Activated CD8-positive, alpha-beta memory T cell treated with anti-CD3 and anti-CD28 coated beads for 24 hours (primary cell): ENCODE measurements around the gene ZNF559.
"Not testable (repeated sequence)": the region's sequence is repeated elsewhere in the genome, so short reads cannot be mapped to it uniquely, and the experiment has no call there.

Source experiments
- DNase-seq: peaks from one replicate; pipeline ENCODE4 v3.0.0-alpha.2; 2020

ZNF559 gene

DNA sequence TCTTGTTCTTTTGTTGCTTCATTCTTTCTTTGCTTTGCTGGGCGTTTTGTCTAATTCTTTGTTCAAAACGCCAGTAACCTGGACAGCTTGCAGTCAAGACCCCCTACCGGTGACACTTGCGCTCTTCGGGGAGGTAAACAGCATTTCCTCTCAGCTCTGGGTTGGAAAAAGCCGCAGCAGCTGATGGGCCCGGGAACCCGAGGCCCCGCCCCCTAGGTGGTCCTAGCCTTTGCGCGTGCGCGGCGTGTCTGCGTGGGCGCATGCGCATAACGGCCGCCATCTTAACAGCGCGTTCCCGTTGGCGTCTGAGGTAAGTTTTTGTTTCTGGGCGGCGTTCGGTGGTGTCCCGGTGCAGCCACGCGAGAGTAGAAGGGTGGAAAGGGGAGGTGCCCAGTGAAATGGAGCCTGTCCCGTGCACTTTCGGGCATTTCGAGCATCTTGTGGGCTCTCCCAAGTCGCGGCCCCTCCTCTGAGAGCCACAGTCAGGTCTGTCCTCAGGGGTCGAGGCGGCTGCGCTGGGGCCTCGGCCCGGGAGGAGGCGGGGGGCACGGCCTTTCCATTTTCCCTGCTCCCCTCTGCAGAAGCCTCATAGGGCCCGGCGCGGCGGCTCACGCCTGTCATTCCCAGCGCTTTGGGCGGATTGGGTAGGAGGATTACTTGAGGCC, at the start of gene ZNF559:
Gene ZNF559, plus strand, starts transcription at position 261 of the 665 bp plus-strand sequence. CDS start 14,371 bp downstream, outside the sequence.
- peak; percentile 99 for DNase-seq

DNA sequence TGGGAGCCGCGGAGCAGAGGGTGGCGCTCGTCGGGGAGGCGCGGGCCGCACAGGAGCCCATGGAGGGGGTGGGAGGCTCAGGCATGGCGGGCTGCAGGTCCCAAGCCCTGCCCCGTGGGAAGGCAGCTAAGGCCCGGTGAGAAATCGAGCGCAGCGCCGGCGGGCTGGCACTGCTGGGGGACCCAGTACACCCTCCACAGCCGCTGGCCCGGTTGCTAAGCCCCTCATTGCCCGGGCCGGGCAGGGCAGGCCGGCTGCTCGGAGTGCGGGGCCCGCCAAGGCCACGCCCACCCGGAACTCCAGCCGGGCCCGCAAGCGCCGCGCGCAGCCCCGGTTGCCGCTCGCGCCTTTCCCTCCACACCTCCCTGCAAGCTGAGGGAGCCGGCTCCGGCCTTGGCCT, 40.5 kb upstream of the ZNF559 start:
- DNase-seq: peak; percentile 79

- DNase-seq: no peak
Measured at GRCh38 chr19:9289231-9289884, 34.6 kb upstream of the ZNF559 start.

DNA sequence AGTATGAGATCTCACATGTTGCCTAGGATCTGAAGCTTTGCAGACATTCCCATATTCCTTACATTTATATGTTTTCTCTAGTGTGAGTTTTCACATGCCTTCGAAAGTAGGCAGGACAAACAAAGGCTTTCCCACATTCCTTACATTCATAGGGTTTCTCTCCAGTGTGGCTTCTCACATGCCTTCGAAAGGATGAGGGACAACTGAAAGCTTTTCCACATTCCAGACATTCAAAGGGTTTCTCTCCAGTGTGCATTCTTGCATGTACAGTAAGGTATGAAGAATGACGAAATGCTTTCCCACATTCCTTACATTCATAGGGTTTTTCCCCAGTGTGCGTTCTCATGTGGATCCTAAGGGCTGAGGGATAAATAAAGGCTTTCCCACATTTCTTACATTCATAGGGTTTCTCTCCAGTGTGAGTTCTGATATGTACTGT, 28.5 kb upstream of the ZNF559 start:
- no peak for DNase-seq

- no peak for DNase-seq
Measured at GRCh38 chr19:9296336-9296735, 27.6 kb upstream of the ZNF559 start.

DNA sequence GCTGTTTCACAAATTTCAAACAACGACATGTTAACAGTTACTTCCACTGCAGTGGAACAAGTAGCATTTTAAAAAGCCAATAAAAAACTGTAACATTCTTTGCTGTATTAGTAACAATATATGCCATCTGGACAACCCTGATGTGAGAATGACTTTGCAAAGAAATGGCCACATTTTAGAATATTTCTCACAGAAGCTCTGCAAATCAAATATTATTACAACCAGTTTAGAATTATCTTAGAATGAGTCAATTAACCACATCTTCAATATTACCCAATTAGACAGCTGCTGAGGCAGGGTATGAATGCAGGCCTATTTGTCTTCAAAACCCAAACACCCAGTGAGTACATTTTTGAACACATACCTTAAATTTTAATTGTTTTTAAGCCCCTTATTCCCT, 17.5 kb upstream of the ZNF559 start:
- no peak for DNase-seq

GRCh38 chr19:9308091-9308770, 15.7 kb upstream of the ZNF559 start:
- DNase-seq: no peak

DNA sequence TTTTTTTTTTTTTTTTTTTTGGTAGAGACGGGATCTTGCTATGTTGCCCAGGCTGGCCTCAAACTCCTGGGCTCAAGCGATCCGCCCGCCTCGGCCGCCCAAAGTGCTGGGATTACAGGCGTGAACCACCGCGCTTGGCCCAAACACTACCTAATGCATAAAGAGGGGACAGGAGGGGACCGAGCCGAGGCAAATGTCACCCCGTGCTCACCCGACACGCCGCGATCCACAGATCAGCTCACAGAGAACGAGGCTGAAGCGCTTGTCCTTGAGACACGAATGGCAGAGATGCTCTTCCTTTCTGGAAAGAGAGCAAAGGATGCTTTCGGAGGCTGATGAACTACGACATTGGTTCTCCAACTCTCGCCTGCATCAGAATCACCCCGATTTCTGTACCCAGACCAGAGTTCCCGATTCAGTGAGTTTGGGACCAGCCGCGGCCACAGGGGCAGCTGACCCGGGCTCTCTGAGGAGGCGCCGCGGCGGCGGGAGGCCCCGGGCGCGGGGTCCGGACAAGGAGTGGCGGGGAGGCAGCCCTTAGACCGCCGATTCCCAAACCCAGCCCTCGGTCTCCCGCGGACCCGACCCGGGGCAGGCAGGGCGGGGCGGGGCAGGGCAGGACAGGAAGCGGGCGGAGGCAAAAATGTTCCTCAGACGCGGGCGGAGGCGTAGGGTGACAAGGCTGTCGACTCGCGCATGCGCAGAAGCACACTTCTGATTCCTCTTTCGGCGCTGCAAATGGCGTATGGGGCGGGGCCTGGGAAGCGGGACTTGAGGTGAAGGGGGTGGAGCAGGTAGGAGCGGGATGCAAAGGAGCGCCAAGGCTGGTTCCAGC, 14.6 kb upstream of the ZNF559 start, which contains the start of gene ZNF699:
Gene ZNF699, minus strand, starts transcription at position 700 of the 835 bp plus-strand sequence. CDS start 4,719 bp downstream, outside the sequence.
- peak; percentile 99 for DNase-seq

DNA sequence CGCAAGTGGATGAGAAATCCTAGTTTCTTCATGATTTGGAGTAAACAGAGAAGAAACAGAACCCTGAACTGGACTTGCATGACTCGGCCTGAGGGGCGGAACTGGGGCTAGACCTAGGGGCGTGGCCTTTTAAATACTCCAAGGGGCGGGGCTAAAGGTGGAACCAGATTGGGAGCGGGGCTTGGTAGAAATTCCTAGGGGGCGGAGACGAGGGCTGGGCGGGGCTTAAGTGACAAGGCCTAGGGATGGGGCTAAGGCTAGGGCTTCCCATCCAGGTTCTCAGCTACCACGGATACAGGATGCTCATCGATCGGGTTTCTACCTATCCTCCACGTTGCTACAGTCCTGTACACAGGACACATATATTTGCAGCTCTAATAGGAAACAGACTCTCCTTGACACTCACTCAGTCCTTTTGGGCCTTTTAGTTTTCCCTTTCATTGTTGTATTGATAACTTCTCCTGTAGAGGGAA, 14.0 kb upstream of the ZNF559 start:
- no peak for DNase-seq

- no peak for DNase-seq
Measured at GRCh38 chr19:9313756-9314155, 10.2 kb upstream of the ZNF559 start.

GRCh38 chr19:9321338-9321737, 2.6 kb upstream of the ZNF559 start:
- DNase-seq: no peak

DNA sequence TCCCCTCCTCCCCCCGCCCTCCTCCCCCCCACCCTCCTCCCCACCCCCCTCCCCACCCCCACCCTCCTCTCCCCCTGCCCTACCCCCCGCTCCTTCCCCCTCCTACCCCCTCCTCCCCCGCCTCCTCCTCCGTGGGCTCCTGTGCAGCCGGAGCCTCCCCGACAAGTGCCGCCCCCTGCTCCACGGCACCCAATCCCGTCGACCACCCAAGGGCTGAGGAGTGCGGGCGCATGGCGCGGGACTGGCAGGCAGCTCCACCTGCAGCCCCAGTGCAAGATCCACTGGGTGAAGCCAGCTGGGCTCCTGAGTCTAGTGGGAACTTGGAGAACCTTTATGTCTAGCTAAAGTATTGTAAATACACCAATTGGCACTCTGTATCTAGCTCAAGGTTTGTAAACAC, 2.2 kb upstream of the ZNF559 start:
- DNase-seq: not testable (repeated sequence)

- not testable (repeated sequence) for DNase-seq
Measured at GRCh38 chr19:9322201-9322600, 1.8 kb upstream of the ZNF559 start.

GRCh38 chr19:9323557-9323918, 441 bp upstream of the ZNF559 start:
- DNase-seq: no peak

DNA sequence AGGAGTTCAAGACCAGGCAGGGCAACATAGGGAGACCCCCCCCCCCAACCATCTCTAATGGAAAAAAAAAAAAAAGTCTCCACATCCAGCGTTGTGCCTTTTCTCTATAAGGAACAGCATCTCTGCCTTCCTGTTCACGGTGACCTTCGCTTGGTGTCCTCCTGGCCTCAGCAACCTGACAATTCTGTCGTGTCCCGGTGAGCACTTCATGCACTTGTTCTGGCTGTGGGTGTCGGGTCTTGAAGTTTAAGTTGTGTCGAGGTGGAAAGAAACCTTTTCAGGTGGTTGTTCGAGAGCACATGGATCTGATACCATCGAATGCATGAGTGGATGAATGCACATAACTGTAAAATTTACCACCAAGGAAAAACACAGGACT, 594 bp downstream of the ZNF559 start:
- peak; percentile 61 for DNase-seq

DNA sequence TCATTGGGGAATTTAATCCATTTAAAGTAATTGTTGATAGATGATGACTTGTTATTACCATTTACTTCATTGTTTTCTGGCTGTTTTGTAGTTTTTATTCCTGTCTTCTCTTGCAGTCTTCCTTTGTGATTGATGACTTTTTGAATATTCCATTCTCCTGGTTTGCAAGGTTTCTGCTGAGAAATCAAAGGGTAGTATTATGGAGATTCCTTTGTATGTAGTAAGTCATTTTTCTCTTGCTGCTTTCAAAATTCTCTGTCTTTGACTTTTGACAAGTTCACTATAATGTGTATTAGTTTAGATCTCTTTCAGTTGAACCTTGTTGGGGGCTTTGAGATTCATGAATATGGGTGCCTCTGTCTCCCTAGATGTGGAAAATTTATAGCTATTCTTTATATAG, 6.0 kb downstream of the ZNF559 start:
- no peak for DNase-seq

DNA sequence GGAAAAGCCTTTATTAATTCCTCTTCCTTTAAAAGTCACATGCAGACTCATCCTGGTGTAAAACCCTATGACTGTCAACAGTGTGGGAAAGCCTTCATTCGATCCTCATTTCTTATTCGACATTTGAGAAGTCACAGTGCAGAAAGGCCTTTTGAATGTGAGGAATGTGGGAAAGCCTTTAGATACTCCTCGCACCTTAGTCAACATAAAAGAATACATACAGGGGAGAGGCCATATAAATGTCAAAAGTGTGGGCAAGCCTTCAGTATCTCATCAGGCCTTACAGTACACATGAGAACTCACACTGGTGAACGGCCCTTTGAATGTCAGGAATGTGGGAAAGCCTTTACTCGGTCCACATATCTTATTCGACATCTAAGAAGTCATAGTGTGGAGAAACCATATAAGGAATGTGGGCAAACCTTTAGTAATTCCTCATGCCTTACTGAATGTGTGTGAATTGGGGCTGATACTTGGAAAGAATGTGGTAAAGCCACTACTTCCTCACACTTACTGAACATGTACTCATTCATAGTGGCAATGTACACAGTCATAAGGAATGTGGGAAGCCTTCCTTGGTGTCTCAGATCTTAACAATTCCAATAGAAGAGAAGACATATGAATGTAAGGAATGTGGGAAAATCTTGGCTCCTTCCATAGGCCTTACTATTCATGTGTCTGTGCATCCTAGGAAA, 18.8 kb downstream of the ZNF559 start:
- no peak for DNase-seq

DNA sequence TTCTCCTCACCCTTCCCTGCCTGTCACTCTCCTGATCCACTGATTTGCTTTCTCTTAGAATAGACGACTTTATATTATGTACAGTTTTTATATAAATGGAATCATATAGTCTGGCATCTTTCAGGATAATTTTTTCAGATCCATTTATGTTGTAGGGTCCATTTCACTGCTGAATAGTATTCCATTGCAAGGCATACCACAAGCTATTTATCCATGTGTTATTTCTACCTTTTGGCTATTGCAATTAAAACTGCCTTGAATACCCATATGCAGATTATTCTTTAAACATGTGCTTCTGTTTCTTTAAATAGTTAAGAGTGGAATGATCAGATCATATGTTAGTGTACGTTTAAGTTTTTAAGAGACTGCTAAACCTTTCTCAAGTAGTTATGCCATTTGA, 21.0 kb downstream of the ZNF559 start:
- no peak for DNase-seq

GRCh38 chr19:9348253-9348652, 24.3 kb downstream of the ZNF559 start:
- DNase-seq: no peak

DNA sequence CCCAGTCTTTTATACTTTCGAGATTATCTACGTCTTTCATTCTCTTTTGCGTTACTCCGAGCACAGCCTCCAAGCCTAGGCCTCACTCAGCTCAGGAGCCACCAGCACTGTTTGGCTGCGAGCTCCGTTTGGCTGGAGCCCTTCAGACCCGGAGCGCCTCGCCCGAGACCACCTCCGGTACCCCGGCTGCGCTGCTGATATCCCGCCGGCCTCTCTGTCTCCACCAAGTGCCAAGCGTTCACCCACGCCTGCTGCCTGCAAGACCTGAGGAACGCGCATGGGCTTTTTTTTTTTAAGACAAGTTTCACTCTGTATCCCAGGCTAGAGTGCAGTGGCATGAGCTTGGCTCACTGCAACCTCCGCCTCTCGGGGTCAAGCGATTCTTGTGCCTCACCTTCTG, 24.7 kb downstream of the ZNF559 start:
- no peak for DNase-seq

DNA sequence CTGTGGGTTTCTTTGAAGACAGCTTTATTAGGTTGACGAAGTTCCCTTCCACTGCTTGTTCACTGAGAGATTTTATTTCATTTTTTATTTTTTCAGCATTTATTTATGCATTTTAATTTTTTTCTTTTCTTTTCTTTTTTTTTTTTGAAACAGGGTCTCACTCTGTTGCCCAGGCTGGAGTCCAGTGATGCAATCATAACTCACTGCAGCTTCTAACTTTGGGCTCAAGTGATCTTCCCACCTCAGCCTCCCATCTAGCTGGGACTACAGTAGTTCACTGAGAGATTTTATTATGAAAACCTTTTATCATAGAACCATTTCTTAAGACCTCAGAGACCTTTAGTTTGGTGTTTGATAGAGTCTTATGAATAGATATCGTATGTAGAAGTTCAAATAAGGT, 28.5 kb downstream of the ZNF559 start:
- DNase-seq: no peak

DNA sequence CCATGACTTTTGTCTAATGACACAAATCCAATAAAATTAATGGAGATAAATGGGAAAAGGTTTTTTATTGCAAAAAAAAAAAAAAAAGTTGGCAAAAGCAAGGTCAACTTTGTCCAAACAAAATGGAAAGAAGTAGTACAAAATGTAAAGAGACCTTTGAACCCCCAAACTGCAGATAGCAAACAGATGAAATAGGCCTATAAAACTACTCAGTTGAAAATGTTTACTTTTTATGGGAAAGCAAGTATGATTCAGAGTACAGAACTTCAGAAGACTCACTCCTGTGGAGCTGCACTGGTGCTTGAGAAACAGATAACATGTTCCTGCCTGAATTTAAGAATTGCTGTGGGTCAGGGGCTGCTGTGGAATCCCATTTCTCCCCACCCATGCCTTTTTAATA, 29.0 kb downstream of the ZNF559 start:
- no peak for DNase-seq
